GM23338 (cell line): ENCODE data around the gene IL18BP. TPM values are rescaled to one million over a fixed set of nuclear protein-coding genes. Genes with fewer than 3 reads are reported as not detected.

Experiments used
- ATAC-seq: fragments of 200-7000 bp; cut with Tn5 transposase; 3 replicates; pipeline ENCODE4 v1.9.1; 2020
- DNase-seq: peaks from one replicate; pipeline ENCODE4 v3.0.0-alpha.2; 2015; ENCODE audit warnings: low spot score
- H2AFZ ChIP-seq: fragments of 200-600 bp; sonication (generic); 2 replicates; pipeline ENCODE4 v1.8.0; 2016; ENCODE audit warnings: antibody characterized with exemption, mild to moderate bottlenecking, moderate library complexity
- H3F3A ChIP-seq: fragments of 200-600 bp; sonication (generic); replicated peaks from 2 replicates; pipeline ENCODE4 v1.8.0; 2017; ENCODE audit warnings: antibody characterized with exemption, mixed run types, low read depth
- H3K27ac ChIP-seq: fragments of 200-600 bp; sonication (generic); 2 replicates; pipeline ENCODE4 v1.6.1; 2016; ENCODE audit warnings: low read depth
- H3K27me3 ChIP-seq: fragments of 200-600 bp; sonication (generic); 2 replicates; pipeline ENCODE4 v1.8.0; 2016; ENCODE audit warnings: mild to moderate bottlenecking, mixed run types, moderate library complexity; ENCODE audit not compliant: insufficient read depth
- H3K36me3 ChIP-seq: fragments of 200-600 bp; sonication (generic); 2 replicates; pipeline ENCODE4 v1.8.0; 2016; ENCODE audit warnings: mild to moderate bottlenecking; ENCODE audit not compliant: insufficient read depth
- H3K4me1 ChIP-seq: fragments of 200-600 bp; sonication (generic); 2 replicates; pipeline ENCODE4 v1.8.0; 2016; ENCODE audit warnings: mild to moderate bottlenecking, moderate library complexity; ENCODE audit not compliant: insufficient read depth
- H3K4me2 ChIP-seq: fragments of 200-600 bp; sonication (generic); 2 replicates; pipeline ENCODE4 v1.7.1; 2017; ENCODE audit warnings: mixed run types
- H3K4me3 ChIP-seq: fragments of 200-600 bp; sonication (generic); 2 replicates; pipeline ENCODE4 v1.6.1; 2016; ENCODE audit warnings: mixed run types
- H3K79me2 ChIP-seq: fragments of 200-600 bp; sonication (generic); replicated peaks from 2 replicates; pipeline ENCODE4 v1.8.0; 2017; ENCODE audit warnings: mild to moderate bottlenecking; ENCODE audit not compliant: insufficient read depth
- H3K9me2 ChIP-seq: fragments of 200-600 bp; sonication (generic); 2 replicates; pipeline ENCODE4 v1.8.0; 2017; ENCODE audit not compliant: insufficient read depth
- H4K20me1 ChIP-seq: fragments of 200-600 bp; sonication (generic); replicated peaks from 2 replicates; pipeline ENCODE4 v1.8.0; 2017; ENCODE audit warnings: mild to moderate bottlenecking; ENCODE audit not compliant: insufficient read depth
- H3K27ac Mint-ChIP-seq: 2 replicates; pipeline ENCODE4 v1.8.0; 2020; ENCODE audit warnings: inconsistent platforms, mild to moderate bottlenecking, moderate library complexity, mixed read lengths
- H3K27me3 Mint-ChIP-seq: 3 replicates; pipeline ENCODE4 v1.8.0; 2022; ENCODE audit warnings: low read depth, mild to moderate bottlenecking, moderate library complexity, mixed read lengths, inconsistent platforms; ENCODE audit not compliant: insufficient read depth, poor library complexity
- H3K36me3 Mint-ChIP-seq: 3 replicates; pipeline ENCODE4 v1.8.0; 2021; ENCODE audit warnings: low read depth, mild to moderate bottlenecking, inconsistent platforms, moderate library complexity, mixed read lengths
- H3K4me1 Mint-ChIP-seq: 3 replicates; pipeline ENCODE4 v1.8.0; 2020; ENCODE audit warnings: mild to moderate bottlenecking, inconsistent platforms, mixed read lengths
- H3K4me3 Mint-ChIP-seq: 3 replicates; pipeline ENCODE4 v1.8.0; 2021; ENCODE audit warnings: moderate library complexity, mild to moderate bottlenecking, inconsistent platforms, mixed read lengths
- H3K9me3 Mint-ChIP-seq: 3 replicates; pipeline ENCODE4 v1.8.0; 2020; ENCODE audit warnings: moderate library complexity, mild to moderate bottlenecking, inconsistent platforms, mixed read lengths
- CREB1 ChIP-seq: fragments of 250-450 bp; sonication (Bioruptor Pico); IDR thresholded peaks from 2 replicates; pipeline ENCODE4 v1.5.0; 2020; ENCODE audit warnings: low read depth, mild to moderate bottlenecking, moderate library complexity
- CTCF ChIP-seq, 2 experiments: fragments of 200-600 bp in 1 of 2; sonication (generic) in 1 of 2; conservative IDR thresholded peaks; 2 replicates each; pipeline versions ENCODE4 v1.5.1 to v1.6.1; 2016 to 2017; ENCODE audit warnings: antibody characterized with exemption in 2 of 2, low read depth in 2 of 2, mild to moderate bottlenecking in 2 of 2, moderate library complexity in 1 of 2
- EZH2 ChIP-seq: fragments of 200-600 bp; sonication (generic); IDR thresholded peaks from one replicate; pipeline ENCODE4 v1.8.0; 2017; ENCODE audit warnings: antibody characterized with exemption, mild to moderate bottlenecking, low read depth; ENCODE audit not compliant: unreplicated experiment
- JUNB ChIP-seq: IDR thresholded peaks from one replicate; pipeline ENCODE4 v1.6.1; 2016; ENCODE audit warnings: antibody characterized with exemption; ENCODE audit not compliant: unreplicated experiment
- NANOG ChIP-seq: IDR thresholded peaks from 2 replicates; pipeline ENCODE4 v1.6.1; 2016; ENCODE audit warnings: antibody characterized with exemption, borderline replicate concordance
- REST ChIP-seq: IDR thresholded peaks from one replicate; pipeline ENCODE4 v1.6.1; 2018; ENCODE audit warnings: antibody characterized with exemption; ENCODE audit not compliant: unreplicated experiment
- STAT1 ChIP-seq: IDR thresholded peaks from one replicate; pipeline ENCODE4 v1.6.1; 2016; ENCODE audit warnings: antibody characterized with exemption; ENCODE audit not compliant: unreplicated experiment
- ZNF331 ChIP-seq: fragments of 250-450 bp; sonication (Bioruptor Pico); IDR thresholded peaks from 2 replicates; pipeline ENCODE4 v1.5.0; 2020; ENCODE audit warnings: low read depth, mild to moderate bottlenecking, moderate library complexity
- ZNF462 ChIP-seq: fragments of 250-450 bp; sonication (Bioruptor Pico); IDR thresholded peaks from 2 replicates; pipeline ENCODE4 v1.5.0; 2020; ENCODE audit warnings: mild to moderate bottlenecking, moderate library complexity
- polyA plus RNA-seq: library from polyadenylated mRNA; unstranded; fragments of >200 nt; fragmentation: Nextera tagmentation; extraction: Ambion mirVana; gene quantifications from 2 replicates; pipeline ENCODE4 v1.2.1, GENCODE V29; 2016
- total RNA-seq: library from RNA; depleted of rRNA; stranded (reverse); fragments of >200 nt; shearing (Covaris generic); gene quantifications from 2 replicates; pipeline ENCODE4 v1.2.3, GENCODE V29; 2014

IL18BP gene
- total and polyA plus RNA-seq, 2 experiments from 2014 or later: 3.8 to 11.2 TPM

DNA sequence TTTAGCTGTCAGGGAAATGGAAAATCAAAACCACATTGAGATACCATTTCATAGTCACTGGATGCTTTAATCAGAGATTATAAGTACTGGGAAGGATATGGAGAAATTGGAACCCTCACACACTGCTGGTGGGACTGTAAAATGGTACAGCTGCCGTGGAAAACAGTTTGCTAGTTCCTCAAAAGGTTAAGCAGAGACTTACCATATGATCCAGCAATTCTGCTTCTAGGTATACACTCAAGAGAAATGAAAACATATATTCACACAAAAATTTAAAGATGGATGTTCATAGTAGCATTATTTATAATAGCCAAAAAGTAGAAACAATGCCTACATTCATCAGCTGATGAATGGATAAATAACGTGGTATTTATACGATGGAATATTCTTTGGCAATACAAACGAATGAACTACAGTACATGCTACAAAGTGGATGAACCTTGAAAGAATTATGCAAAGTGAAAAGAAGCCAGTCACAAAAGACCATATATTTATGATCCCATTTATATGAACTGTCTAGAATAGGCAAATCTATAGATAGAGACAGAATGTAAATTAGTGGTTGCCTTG is 46.9 kb upstream of the IL18BP start (continued):
- TF ChIP-seq CREB1 (no peak), JUNB (no peak), REST (no peak), CTCF (conservative IDR thresholded peaks at IDR 0.05; ENCODE audit: low read depth in 2 of 2) (no peak), STAT1 (no peak), NANOG (no peak)

DNA sequence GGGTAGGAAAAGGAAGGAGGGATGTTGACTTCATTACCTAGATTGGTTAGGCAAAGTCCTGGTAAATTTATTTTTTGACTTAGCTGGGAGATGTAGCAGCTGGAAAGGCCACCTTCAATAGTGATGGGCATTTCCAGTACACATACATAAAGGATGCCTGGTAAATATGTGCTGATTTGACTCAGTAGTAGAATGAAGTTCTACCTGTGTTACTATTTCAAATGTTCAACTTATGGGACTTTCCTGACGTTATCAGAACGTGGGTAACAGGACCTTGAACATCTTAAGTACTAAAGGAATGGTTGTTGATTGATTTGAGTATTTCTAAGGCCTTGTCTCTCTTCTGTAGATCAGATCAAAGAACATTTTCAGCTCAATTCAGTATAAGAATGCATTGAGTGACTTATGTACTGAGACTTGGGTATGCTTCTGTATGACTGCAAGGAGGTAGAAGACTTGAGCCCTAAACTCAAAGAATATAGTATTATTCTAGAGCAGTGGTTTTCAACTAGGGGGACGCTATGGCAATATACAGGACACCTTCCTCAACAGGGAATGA is 42.7 kb upstream of the IL18BP start:
- peaks cover 9% of the 10 kb centered on the region for H4K20me1 ChIP-seq
- peaks cover 63% of the 10 kb centered on the region for H3K79me2 ChIP-seq
- DNase-seq: no peak
- no peak for TF ChIP-seq REST
- no peak for TF ChIP-seq EZH2
- no peak for TF ChIP-seq NANOG
- TF ChIP-seq STAT1: no peak
- no peak for TF ChIP-seq ZNF331 (CRISPR knock-in tag)
- TF ChIP-seq ZNF462 (CRISPR knock-in tag): no peak

More for the DNA sequence above, 42.7 kb upstream of the IL18BP start:
- Histone ChIP-seq H3K36me3 (no peaks in the 10 kb centered on the region), H3K4me1 (no peaks in the 10 kb centered on the region), H3K27ac (no peak overlapping the region), H3K4me3 (no peak overlapping the region), H3F3A (no peaks in the 10 kb centered on the region), H2AFZ (no peak overlapping the region), H3K27me3 (no peaks in the 10 kb centered on the region), H3K4me2 (no peak overlapping the region), H3K9me2 (no peaks in the 10 kb centered on the region)
- Mint-ChIP-seq H3K4me3 (no peak overlapping the region), H3K9me3 (no peaks in the 10 kb centered on the region), H3K36me3 (peaks cover 6% of the 10 kb centered on the region), H3K27ac (no peak overlapping the region), H3K4me1 (no peaks in the 10 kb centered on the region), H3K27me3 (no peaks in the 10 kb centered on the region)
- no peak for ATAC-seq
